ENCODE data around the gene BTBD17. TPM values are rescaled to one million over a fixed set of nuclear protein-coding genes. Genes with fewer than 3 reads are reported as not detected.

BTBD17 gene
- total and polyA plus RNA-seq, 10 of the 15 experiments (the other 5 are each of a cell fraction or from before 2014, with no cell fraction given) = not detected

DNA sequence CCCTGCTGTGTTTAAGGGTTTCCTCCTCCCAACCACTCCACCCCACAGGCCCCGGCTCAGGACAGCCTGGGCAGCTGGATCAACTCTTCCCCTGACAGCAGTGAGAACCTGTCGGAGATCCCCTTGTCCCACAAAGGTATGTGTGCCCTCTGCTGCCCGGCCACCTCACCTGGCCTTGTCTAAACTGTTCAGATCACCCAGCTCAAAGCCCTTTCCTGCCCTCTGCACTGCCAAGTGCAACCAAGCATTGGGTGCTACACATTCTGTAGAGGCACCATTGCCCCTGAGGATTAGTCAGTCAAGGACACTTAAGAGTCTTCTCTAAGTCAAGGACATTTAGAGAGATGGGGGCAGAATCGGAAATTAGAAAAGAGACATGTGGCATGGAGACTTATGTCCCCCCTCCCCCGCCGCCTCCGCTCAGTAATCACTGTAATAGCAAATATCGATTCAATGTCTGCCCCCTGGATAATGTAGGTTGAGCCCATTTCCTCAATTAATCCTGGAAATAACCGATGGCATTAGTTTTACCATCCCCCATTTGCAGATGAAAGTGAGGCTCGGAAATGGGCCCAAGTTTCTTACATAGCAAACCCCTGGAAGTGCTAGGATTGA, 8.1 kb downstream of the BTBD17 start:
- in situ Hi-C loops (cut with MboI) = no loop called here
- 44% methylated on average over 10 of the region's 10 CpGs for WGBS (ENCODE audit: insufficient coverage, insufficient replicate concordance, low lambda C conversion rate, missing lambda C conversion rate)
- ChIA-PET CTCF (interaction anchor here (0.8 to 2.9 kb wide), 5 partner anchors 15 to 103 kb away, joined by 4 to 10 read pairs (median 7); no protein-coding TSS in a partner anchor), RAD21 (ENCODE audit: unreplicated experiment) (interaction anchor here (0.6 to 1.5 kb wide), 3 partner anchors 18 to 55 kb away, joined by 3 read pairs; no protein-coding TSS in a partner anchor), SMC1A (ENCODE audit: uncharacterized antibody, unreplicated experiment) (interaction anchor here (0.5 to 2.4 kb wide), 2 partner anchors 54 to 143 kb away, joined by 3 to 14 read pairs; no protein-coding TSS in a partner anchor), POLR2A (no interaction called here)
- TF ChIP-seq, protein P1, sequence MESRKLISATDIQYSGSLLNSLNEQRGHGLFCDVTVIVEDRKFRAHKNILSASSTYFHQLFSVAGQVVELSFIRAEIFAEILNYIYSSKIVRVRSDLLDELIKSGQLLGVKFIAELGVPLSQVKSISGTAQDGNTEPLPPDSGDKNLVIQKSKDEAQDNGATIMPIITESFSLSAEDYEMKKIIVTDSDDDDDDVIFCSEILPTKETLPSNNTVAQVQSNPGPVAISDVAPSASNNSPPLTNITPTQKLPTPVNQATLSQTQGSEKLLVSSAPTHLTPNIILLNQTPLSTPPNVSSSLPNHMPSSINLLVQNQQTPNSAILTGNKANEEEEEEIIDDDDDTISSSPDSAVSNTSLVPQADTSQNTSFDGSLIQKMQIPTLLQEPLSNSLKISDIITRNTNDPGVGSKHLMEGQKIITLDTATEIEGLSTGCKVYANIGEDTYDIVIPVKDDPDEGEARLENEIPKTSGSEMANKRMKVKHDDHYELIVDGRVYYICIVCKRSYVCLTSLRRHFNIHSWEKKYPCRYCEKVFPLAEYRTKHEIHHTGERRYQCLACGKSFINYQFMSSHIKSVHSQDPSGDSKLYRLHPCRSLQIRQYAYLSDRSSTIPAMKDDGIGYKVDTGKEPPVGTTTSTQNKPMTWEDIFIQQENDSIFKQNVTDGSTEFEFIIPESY (IDR thresholded peaks at IDR 0.05) = no peak
- TF ChIP-seq LARP7 (IDR thresholded peaks at IDR 0.05) (no peak), BCLAF1 (IDR thresholded peaks at IDR 0.05) (no peak), YBX1 (IDR thresholded peaks at IDR 0.05) (no peak), ATF2 (IDR thresholded peaks at IDR 0.05; ENCODE audit: low read length) (no peak), ZNF622 (IDR thresholded peaks at IDR 0.05) (no peak), HDGF (IDR thresholded peaks at IDR 0.05) (no peak), RUNX3 (IDR thresholded peaks at IDR 0.05; ENCODE audit: low read length) (no peak), NRF1 (conservative IDR thresholded peaks at IDR 0.05; ENCODE audit: low read depth, low read length) (no peak)
- no TSS peak for BruUV-seq (replicated peaks)
- Histone ChIP-seq H2AFZ (ENCODE audit: control insufficient read depth, low read depth, low read length) (no peak overlapping the region), H3K79me2 (ENCODE audit: control insufficient read depth, insufficient read depth, low read length) (no peaks in the 10 kb centered on the region), H3K9ac (ENCODE audit: control insufficient read depth, insufficient read depth, low read length) (no peak overlapping the region), H3K4me3 (no peak overlapping the region), H3K27me3 (replicated peaks in 1 of 2; ENCODE audit: control insufficient read depth in 2 of 2, insufficient read depth in 2 of 2, low read length in 1 of 2) (peaks cover 3 to 8% of the 10 kb centered on the region in 2 experiments; a peak in 3 of 4 replicates), H4K20me1 (ENCODE audit: control insufficient read depth, insufficient read depth) (no peaks in the 10 kb centered on the region), H3K27ac (ENCODE audit: control insufficient read depth, insufficient read depth) (no peak overlapping the region), H3K36me3 (ENCODE audit: control insufficient read depth in 2 of 2, insufficient read depth in 2 of 2, low read length in 1 of 2) (no peaks in the 10 kb centered on the region), H3K4me1 (ENCODE audit: control insufficient read depth, insufficient read depth, low read length) (no peaks in the 10 kb centered on the region), H3K4me2 (ENCODE audit: control insufficient read depth, insufficient read depth) (no peak overlapping the region), H3K9me3 (replicated peaks; ENCODE audit: control insufficient read depth, insufficient read depth, low read length) (no peaks in the 10 kb centered on the region)
- DNase-seq (ENCODE audit: low read depth, low spot score) (no peak), ATAC-seq (no peak), FAIRE-seq (no peak)
- intact Hi-C loops (cut with micrococcal nuclease; ENCODE audit: unreplicated experiment) = loop anchor here (2.0 kb wide), 1 partner anchor 53 kb away; no protein-coding TSS in a partner anchor

Measured in GM12878 (cell line).